MM.1S (cell line): Measurements from ENCODE around the gene ARFGEF3.

Experiments
- DNase-seq: peaks from one replicate; pipeline ENCODE4 v3.0.0-alpha.2; 2015
- H2AFZ ChIP-seq: fragments of 300-600 bp; sonication (generic); 2 replicates; pipeline ENCODE4 v1.6.0; 2016; ENCODE audit warnings: antibody characterized with exemption, low read length
- H3F3A ChIP-seq: fragments of 300-600 bp; sonication (generic); 2 replicates; pipeline ENCODE4 v1.6.1; 2016; ENCODE audit warnings: mild to moderate bottlenecking, antibody characterized with exemption, low read length, moderate library complexity, mixed read lengths; ENCODE audit not compliant: insufficient read depth
- H3K27ac ChIP-seq: fragments of 300-600 bp; sonication (generic); 2 replicates; pipeline ENCODE4 v1.5.1; 2016; ENCODE audit warnings: mild to moderate bottlenecking, low read length
- H3K27me3 ChIP-seq: fragments of 300-600 bp; sonication (generic); replicated peaks from 2 replicates; pipeline ENCODE4 v1.6.0; 2016; ENCODE audit warnings: low read length; ENCODE audit not compliant: insufficient read depth
- H3K36me3 ChIP-seq: fragments of 300-600 bp; sonication (generic); replicated peaks from 2 replicates; pipeline ENCODE4 v1.6.1; 2016; ENCODE audit warnings: mild to moderate bottlenecking, low read length, mixed read lengths; ENCODE audit not compliant: insufficient read depth
- H3K4me1 ChIP-seq: fragments of 300-600 bp; sonication (generic); 2 replicates; pipeline ENCODE4 v1.6.1; 2016; ENCODE audit warnings: low read length, mixed read lengths
- H3K4me2 ChIP-seq: fragments of 300-600 bp; sonication (generic); 2 replicates; pipeline ENCODE4 v1.6.0; 2016; ENCODE audit warnings: low read depth, low read length
- H3K4me3 ChIP-seq: fragments of 300-600 bp; sonication (generic); 2 replicates; pipeline ENCODE4 v1.5.1; 2016; ENCODE audit warnings: low read length, mixed read lengths
- H3K79me2 ChIP-seq: fragments of 300-600 bp; sonication (generic); 2 replicates; pipeline ENCODE4 v1.6.1; 2016; ENCODE audit warnings: mixed run types, low read length, mixed read lengths
- H3K9ac ChIP-seq: fragments of 300-600 bp; sonication (generic); 2 replicates; pipeline ENCODE4 v1.6.1; 2016; ENCODE audit warnings: low read length, mixed read lengths
- H3K9me2 ChIP-seq: fragments of 300-600 bp; sonication (generic); replicated peaks from 2 replicates; pipeline ENCODE4 v1.6.1; 2016; ENCODE audit warnings: mild to moderate bottlenecking, low read length, mixed read lengths; ENCODE audit not compliant: insufficient read depth
- H3K9me3 ChIP-seq: fragments of 300-600 bp; sonication (generic); replicated peaks from 2 replicates; pipeline ENCODE4 v1.6.1; 2016; ENCODE audit warnings: mild to moderate bottlenecking, low read length, mixed read lengths; ENCODE audit not compliant: insufficient read depth
- H4K20me1 ChIP-seq: fragments of 300-600 bp; sonication (generic); 2 replicates; pipeline ENCODE4 v1.6.1; 2016; ENCODE audit warnings: mild to moderate bottlenecking, low read length, moderate library complexity, mixed read lengths; ENCODE audit not compliant: insufficient read depth
- EZH2 ChIP-seq: fragments of 300-600 bp; sonication (generic); optimal IDR thresholded peaks from 2 replicates; pipeline ENCODE3; 2017; ENCODE audit warnings: low read depth, mild to moderate bottlenecking, antibody characterized with exemption, low read length, mixed read lengths
- EZH2phosphoT487 ChIP-seq: fragments of 300-600 bp; sonication (generic); IDR thresholded peaks from 2 replicates; pipeline ENCODE4 v1.6.1; 2018; ENCODE audit warnings: antibody characterized with exemption, low read length
- TF ChIP-seq, protein P1 (sequence below): fragments of 300-600 bp; sonication (generic); IDR thresholded peaks from 2 replicates; pipeline ENCODE4 v1.5.1; 2016; ENCODE audit warnings: antibody characterized with exemption, low read length, mixed read lengths

ARFGEF3 gene

DNA sequence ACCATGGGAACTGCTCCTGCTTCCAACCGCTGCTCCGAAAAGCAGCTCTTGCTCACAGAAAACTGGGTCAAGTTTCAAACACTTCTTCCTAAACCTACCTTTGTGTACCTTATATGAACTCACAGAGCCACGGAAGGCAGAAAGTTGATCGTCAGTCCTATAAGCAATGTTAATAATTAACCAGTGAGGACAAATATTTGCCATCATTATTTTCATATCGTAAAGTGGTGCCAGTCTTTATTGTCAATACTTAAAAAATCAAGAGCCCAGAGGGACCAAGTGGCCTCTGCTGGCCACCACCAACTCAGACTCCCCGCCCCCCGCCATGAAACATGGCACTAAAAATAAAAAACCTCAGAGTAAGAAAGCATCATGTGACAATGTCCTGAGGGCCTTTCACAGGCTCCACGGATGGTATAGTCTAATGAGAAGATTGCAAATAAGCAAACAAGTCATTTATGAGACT, 65.6 kb downstream of the ARFGEF3 start:
- TF ChIP-seq EZH2phosphoT487, result no peak
- TF ChIP-seq, protein P1, sequence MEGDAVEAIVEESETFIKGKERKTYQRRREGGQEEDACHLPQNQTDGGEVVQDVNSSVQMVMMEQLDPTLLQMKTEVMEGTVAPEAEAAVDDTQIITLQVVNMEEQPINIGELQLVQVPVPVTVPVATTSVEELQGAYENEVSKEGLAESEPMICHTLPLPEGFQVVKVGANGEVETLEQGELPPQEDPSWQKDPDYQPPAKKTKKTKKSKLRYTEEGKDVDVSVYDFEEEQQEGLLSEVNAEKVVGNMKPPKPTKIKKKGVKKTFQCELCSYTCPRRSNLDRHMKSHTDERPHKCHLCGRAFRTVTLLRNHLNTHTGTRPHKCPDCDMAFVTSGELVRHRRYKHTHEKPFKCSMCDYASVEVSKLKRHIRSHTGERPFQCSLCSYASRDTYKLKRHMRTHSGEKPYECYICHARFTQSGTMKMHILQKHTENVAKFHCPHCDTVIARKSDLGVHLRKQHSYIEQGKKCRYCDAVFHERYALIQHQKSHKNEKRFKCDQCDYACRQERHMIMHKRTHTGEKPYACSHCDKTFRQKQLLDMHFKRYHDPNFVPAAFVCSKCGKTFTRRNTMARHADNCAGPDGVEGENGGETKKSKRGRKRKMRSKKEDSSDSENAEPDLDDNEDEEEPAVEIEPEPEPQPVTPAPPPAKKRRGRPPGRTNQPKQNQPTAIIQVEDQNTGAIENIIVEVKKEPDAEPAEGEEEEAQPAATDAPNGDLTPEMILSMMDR, result no peak
- no peak for TF ChIP-seq EZH2
- H3K27me3 ChIP-seq, result no peaks in the 10 kb centered on the region
- H3K9ac ChIP-seq, result no peak overlapping the region
- no peaks in the 10 kb centered on the region for H3K9me2 ChIP-seq
- H3K27ac ChIP-seq, result no peak overlapping the region
- H3K4me3 ChIP-seq, result no peak overlapping the region
- H3K4me2 ChIP-seq, result no peak overlapping the region; the same call in 1 of the 2 replicates
- no peaks in the 10 kb centered on the region for H3K36me3 ChIP-seq
- no peaks in the 10 kb centered on the region for H3K9me3 ChIP-seq
- H3K4me1 ChIP-seq, result peaks cover 11% of the 10 kb centered on the region
- H3F3A ChIP-seq, result no peaks in the 10 kb centered on the region
- no peaks in the 10 kb centered on the region for H3K79me2 ChIP-seq
- no peak overlapping the region for H2AFZ ChIP-seq
- DNase-seq, result no peak
- H4K20me1 ChIP-seq, result no peaks in the 10 kb centered on the region

DNA sequence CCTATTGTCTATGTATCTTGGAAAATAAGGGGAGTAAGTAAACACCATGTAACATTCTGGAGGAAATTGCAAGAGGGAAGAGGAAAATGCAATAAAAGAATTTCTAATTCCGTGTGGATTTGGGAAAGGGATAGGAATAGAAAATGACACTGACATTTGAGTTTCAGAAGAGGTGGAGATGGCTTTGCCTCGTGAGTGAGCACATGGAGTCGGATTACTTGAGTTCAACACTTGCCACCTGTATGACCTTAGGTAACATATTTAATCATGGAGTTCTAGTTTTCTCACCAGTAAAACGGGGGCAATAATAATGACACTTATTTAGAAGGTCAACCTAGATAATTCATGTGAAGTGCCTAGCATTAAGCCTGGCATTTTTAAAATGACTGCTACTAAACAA, 67.3 kb downstream of the ARFGEF3 start:
- H3K79me2 ChIP-seq, result no peaks in the 10 kb centered on the region
- H3K9ac ChIP-seq, result no peak overlapping the region
- no peaks in the 10 kb centered on the region for H3K36me3 ChIP-seq
- H3K27me3 ChIP-seq, result no peaks in the 10 kb centered on the region
- H3K4me3 ChIP-seq, result no peak overlapping the region
- no peaks in the 10 kb centered on the region for H3K9me2 ChIP-seq
- no peak overlapping the region for H2AFZ ChIP-seq
- H3K27ac ChIP-seq, result no peak overlapping the region
- H3K4me1 ChIP-seq, result peaks cover 11% of the 10 kb centered on the region
- H3K9me3 ChIP-seq, result no peaks in the 10 kb centered on the region
- H3K4me2 ChIP-seq, result no peak overlapping the region
- TF ChIP-seq EZH2 (no peak), EZH2phosphoT487 (no peak)
- TF ChIP-seq, protein P1, result no peak
- H4K20me1 ChIP-seq, result no peaks in the 10 kb centered on the region
- no peaks in the 10 kb centered on the region for H3F3A ChIP-seq
- DNase-seq, result no peak

DNA sequence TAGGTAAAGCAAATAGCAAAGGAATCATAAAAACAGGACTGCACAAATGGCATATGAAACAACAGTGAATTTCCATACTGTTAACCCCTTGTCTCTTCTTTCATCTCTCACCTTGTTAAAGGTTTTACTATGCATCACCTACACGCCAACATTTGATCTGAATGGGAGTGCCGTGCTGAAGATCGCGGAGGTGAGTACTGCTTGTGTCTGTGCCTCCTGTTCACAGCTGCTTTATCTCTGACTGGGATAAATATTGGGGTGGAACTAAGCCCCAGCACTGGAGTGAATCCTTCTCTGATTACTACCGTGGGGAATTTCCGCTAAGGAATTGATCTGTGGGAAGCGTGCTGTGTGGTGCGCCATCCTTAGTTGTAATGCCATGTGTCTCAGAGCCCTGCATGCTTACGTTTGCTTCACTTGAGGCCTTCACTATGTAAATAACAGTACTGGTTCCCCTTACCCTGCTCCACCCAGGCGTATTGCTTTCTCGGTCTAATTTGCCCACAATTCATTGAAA, 68.0 kb downstream of the ARFGEF3 start:
- Histone ChIP-seq H3K79me2 (no peaks in the 10 kb centered on the region), H3K4me2 (no peak overlapping the region), H4K20me1 (no peaks in the 10 kb centered on the region), H3K27me3 (no peaks in the 10 kb centered on the region), H3K27ac (no peak overlapping the region), H3K4me3 (no peak overlapping the region), H2AFZ (no peak overlapping the region), H3K9me2 (no peaks in the 10 kb centered on the region), H3K9me3 (no peaks in the 10 kb centered on the region), H3F3A (no peaks in the 10 kb centered on the region), H3K4me1 (peaks cover 11% of the 10 kb centered on the region), H3K9ac (no peak overlapping the region), H3K36me3 (no peaks in the 10 kb centered on the region)
- no peak for DNase-seq
- TF ChIP-seq, protein P1, result no peak
- TF ChIP-seq EZH2, result no peak
- TF ChIP-seq EZH2phosphoT487, result no peak
